GM21619 (cell line): ENCODE results near the gene IKZF5.

ENCODE experiments used
- ATAC-seq: cut with Tn5 transposase; IDR thresholded peaks from one replicate; pipeline ENCODE4 v1.9.1; 2021; ENCODE audit not compliant: unreplicated experiment

Gene IKZF5, protein sequence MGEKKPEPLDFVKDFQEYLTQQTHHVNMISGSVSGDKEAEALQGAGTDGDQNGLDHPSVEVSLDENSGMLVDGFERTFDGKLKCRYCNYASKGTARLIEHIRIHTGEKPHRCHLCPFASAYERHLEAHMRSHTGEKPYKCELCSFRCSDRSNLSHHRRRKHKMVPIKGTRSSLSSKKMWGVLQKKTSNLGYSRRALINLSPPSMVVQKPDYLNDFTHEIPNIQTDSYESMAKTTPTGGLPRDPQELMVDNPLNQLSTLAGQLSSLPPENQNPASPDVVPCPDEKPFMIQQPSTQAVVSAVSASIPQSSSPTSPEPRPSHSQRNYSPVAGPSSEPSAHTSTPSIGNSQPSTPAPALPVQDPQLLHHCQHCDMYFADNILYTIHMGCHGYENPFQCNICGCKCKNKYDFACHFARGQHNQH

DNA sequence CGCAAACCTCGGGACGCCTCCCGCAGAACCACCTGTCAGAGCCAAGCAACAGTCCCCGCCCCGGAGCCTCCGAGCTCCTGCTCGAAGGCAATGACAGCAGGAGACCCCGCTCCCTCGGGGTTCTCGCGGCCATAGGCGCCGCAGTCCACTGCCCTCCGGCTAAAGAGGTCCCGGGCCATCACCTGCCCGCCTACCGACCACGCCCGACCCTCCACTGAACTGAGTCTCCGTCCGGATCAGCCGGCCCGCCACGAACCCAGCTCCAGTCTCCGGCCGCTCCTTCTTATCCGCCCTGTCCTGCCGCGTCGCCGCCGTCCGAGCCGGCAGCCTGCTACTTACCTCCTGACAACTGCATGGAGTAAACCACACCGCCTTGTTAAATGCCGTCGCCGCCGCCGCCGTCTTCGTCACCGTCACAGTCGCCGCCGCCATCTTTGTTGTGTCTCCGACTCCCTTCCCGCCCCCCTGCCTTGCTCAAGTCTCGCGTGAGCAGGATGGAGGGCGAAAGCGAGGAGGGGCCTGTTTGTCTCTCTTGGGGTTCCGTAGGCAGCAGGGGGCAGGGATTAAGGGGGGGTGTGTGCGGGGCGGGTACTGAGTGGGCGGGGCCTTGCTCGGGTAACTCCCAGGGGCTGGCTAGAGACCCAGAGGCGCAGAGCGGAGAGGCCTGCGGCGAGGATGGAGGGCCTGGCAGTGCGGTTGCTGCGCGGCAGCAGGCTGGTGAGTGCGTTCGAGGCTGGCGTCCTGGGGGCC, at the start of gene IKZF5, which contains the start of gene ACADSB:
IKZF5 (minus strand) TSS at position 441 of the 750 bp plus-strand sequence. CDS start 10,170 bp downstream, outside the sequence.
ACADSB (plus strand) TSS at position 652 of the 750 bp plus-strand sequence; CDS start at position 676, 24 bp downstream.
- peak; percentile 84 for ATAC-seq

DNA sequence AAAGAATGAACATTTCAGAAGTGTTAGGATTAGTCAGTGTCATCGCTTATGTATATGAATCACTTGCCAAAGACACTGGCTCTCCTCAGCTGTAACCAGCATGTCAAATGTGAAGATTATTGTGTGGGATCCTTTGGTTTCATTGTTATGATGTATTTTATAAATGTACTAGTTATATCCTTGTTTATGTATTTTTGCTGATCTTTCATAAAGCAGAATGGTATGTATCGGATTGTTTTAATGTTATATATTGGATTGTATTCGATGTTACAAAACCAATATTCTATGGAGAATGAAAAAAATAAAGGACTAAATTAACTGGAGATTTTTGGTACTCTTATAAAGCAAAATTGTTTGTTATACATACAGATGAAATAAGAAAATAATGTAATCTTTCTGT, 49.4 kb upstream of the IKZF5 start:
- ATAC-seq = no peak

DNA sequence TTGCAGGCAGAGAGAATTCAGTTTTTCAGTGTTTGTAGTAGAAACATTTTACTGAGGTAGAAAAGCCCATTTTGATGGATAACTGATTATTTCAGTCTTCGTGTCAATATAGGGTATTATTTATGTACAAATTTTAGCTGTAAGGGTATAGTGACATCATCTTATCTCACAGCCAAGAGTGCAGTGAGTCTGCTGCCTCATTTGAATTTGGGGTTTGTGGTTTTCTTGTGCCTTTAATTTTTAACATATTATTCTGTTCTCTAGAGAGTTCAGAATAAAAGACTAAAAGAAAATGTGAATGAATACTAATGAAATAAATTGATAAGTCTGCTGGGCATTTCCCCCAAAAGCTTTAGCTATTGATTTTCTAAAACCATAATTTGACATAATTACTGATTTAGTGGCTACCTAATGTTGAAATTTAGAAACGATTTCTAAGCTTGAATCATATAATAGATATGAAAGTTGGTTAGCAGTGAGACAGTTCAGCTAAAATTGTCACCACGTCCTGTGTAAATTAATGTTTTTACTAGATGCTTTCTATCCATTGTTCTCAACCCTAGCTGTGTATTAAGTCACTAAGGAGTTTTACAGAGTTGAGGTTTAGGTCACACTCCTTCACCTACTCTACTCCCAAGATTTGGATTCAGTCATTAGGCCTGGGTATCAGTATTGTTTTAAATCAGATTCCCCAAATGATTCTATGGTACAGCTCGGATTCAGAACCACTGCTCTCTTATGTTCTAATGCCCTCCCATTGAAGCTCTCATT, 37.6 kb upstream of the IKZF5 start:
- ATAC-seq = peak; percentile 63

DNA sequence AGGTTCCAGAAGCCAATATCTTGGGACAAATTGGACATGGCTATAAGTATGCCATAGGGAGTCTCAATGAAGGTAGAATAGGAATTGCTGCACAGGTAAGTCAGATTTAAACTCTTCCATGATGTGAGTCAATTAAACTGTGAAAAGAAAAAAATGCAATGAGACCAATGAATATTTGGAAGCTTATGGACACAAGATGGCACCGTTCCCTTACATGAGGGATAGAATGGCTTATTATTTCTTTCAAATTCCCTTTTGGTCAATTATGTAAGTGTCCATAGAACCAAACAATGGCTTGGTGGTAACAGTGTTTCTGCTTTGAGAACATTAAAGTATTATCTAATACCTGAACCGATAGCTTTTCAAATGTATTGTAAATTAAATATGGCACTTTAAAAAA, 35.8 kb upstream of the IKZF5 start:
- ATAC-seq = no peak

DNA sequence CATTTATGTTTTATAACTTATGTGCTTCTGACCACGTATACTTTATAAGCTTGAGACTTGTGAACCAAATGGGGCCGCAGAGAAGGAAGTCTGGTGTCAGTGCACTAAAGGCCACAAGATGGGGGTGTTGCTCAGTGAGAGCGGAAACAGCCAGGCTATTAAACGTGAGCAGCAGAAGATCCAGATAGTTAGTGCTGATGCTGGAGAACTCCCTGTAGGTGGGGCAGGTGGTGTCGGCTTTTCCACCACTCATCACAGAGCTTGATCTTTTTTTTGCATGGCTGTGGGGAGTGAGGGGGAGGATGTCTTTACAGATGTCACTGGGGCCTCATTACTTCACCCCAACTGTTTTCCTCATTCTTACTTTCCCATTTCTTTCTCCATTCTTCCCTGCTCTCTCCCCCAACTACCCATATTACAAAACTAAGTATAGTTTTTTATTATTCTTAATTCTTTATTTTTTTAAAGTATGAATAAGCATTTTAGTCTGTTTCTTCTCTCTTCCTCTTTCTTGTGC, 34.9 kb upstream of the IKZF5 start:
- ATAC-seq = peak; percentile 67

DNA sequence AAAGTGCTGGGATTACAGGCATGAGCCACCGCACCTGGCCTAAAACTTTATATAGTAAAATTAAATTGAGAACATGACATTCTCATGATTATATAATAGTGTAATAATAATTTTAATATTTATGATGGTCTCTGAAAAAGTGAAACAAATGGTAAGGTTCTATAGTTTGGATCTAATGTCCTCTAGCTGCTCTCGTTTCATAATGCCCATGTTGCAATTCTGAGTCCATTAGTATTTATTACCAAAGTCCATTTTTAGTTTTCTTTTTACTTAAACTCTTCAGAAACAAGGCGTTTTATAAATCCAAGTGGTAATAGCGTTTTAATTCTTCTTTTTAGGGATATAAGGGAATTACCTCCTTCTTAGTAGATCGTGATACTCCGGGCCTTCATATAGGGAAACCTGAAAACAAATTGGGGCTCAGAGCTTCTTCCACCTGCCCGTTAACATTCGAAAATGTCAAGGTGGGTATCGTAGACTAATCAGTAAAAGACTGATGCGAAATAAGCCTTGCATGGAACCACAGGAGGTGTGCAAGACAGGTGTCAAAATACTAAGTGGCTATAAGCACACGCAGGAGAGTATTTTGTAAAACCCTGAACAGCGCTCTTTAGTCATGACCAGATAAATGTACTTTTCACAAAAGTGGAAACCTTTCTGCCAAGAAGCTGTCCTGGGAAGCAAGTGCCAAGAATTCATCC, 34.3 kb upstream of the IKZF5 start:
- no peak for ATAC-seq

DNA sequence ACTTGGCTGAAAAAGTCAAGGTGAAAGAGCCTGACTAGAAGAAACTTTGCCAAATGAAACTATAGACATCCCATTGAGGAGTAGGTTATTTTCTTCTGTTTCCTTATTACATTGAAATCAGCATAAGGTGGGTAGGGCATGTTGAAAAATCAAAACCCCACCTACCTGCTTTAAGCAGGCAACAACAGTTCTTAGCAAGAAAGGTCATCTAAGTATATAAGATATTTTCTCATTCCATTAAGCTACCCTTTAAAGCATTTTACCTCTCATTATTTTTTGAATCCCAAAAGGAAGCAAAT, 31.0 kb upstream of the IKZF5 start:
- no peak for ATAC-seq

DNA sequence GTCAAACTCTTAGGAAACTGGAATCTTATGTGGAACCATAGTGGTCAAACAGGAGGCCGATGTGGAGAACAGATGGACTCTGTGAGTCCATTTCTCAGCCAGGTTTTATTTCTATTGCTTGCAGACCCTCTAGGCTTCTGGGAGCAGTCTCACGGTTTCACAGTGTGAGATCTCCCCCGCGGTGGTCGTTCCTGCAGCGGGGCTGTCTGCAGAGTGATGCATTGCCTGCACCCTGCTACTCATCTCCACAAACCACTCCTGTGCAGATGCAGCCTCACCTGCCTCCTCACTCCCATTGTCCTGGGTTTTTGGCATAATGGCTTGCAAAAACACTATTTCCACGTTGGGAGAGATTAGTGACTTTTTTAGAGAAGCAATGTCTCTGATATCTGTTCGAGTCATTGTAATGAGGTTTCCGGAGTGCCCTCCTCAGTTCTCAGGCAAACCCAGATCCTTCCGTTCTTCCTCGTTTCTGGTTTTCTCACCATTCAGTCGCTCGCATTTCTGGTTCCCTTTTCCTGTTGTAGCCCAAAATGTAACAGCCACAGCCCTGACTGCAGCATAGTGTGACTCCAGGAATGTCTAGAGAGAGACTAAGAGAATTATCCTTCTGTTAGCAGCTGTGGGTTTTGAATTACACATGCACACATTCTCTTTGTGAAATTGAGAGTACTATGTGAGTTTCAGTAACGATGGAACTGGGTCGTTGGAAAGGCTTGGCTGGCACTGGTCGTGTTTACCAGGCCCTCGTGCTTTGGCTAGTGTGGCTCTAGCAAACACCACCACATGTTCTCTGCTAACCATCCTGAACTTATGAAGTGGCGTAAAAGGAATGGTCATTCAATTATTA, 30.4 kb upstream of the IKZF5 start:
- ATAC-seq = no peak

DNA sequence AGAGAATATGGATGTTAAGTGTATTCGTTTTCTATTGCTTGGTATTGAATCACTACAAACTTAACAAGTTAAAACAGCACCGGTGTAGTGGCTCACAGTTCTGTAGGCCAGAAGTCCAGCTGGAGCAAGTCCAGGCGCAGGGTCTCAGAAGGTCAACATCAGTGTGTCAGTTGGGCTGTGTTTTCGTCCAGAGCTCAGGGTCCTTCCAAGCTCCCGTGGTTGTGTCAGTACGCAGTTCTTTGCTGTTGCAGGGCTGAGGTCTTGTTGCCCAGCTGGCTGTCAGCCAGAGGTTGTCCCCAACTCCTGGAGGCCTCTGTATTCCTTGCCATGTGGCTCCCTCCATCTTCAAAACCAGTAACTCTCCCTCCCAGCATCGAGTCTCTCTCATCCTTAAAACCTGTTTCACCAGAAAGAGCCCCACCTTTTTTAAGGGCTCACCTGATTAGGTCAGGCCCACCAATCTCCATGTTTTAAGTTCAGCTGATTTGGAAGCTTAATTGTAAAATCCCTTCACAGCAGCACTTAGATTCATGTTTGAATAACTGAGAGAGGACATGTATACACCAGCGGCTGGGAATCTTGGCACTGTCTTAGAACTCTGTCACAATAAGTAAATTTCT, 27.0 kb upstream of the IKZF5 start:
- ATAC-seq = no peak

DNA sequence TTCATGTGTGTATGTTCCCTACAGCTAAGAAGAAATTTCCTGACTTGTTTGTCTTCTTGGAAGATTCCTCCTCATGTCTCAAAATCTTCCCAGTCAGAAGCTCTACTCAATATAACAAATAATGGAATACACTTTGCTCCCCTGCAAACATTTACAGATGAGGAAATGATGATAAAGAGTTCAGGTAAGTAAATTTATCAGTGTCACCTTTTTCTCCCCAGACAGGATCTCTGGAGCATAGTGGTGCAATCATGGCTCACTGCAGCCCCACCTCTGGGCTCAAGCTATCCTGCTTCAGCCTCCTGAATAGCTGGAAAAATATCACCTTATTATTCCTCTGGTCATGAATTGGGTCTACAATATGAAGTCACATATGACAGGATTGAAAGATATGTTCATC, 25.7 kb upstream of the IKZF5 start:
- no peak for ATAC-seq

DNA sequence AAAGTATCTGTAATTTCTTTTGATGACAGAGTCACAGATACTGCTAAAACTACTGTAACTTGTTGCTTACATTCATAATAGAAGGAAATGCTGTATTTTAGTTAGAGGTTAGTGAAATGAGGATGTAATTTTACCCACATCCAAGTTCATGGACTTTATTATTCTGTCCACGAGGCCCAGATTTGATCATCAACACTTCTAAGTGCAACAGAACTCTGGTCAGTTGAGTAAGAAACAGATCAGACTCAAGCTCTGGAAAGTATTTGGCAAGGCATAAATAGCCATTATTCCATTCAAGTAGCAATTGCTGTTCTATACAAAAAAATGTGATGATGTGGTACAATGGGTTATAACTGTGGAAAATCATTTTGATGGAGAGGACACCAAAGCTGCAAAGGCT, 22.5 kb upstream of the IKZF5 start:
- ATAC-seq = no peak

DNA sequence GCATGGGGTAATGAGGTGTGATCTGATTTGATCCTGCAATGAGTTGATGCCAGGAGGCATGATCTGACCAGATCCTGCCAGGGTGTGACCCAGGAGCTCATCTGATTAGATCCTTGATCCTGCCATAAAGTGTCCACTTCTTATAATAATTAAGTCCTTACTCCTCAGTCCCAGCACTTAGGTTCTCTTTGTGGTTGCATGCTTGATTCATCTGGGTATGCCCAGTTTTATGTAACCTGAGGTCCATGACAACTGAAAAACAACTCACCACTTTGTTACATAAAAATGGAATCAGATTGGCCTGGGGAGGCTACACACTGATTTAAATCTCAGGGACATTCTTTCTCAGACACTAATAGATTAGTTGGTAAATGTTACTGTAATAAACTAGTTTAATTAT, 19.3 kb upstream of the IKZF5 start:
- ATAC-seq = no peak

DNA sequence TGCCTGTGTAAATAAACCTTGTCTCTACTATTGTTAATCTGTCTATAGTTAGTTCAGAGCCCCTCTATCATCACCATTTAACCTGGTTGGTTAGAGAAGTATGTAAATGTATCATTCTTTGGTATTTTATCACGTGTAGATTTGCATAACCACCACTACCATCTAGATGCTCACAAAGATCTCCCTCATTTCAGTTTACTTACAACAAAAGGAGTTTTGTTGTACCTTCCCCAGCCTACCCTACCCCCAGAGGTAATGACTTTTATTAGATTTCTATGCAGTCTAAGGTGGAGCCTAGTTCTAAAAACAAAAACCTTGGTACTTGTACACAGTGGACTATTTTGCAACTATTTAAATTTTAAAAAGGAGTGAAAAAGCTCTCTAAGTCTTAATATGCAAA, 17.7 kb upstream of the IKZF5 start:
- ATAC-seq = no peak

DNA sequence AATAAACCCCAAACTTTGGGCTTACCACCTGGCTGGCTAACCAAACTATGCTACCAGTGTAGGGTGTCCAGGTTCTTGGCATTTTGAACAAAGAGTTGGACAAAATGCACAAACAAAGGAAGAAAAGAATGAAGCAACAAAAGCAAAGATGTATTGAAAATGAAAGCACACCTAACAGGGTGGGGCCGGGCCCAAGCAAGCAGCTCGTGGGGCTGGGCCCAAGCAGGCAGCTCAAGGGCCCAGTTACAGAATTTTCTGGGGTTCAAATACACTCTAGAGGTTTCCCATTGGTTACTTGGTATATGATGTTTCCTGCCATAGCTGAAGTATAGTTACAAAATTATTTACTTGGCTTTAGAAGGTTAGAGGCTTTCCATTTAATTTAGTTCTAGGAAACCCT, 15.9 kb upstream of the IKZF5 start:
- ATAC-seq = no peak

DNA sequence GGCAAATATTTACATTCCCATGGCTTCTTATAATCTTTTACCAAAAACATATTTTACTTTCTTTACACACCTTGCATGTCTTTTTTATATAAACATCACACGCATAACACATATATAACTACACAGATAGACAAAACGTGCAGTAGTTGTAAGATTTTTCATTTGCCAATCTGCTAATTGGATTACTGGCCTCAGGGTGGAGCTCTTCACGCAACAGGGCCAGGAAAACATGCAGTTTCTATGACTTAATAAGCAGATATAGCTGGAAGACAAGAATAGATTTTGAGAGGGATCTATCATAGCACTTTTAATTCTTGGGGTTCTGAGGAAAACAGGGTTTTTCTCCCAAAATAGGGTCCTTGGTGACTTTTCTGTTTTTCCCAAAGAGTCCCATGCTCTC, 12.9 kb upstream of the IKZF5 start:
- ATAC-seq = no peak

DNA sequence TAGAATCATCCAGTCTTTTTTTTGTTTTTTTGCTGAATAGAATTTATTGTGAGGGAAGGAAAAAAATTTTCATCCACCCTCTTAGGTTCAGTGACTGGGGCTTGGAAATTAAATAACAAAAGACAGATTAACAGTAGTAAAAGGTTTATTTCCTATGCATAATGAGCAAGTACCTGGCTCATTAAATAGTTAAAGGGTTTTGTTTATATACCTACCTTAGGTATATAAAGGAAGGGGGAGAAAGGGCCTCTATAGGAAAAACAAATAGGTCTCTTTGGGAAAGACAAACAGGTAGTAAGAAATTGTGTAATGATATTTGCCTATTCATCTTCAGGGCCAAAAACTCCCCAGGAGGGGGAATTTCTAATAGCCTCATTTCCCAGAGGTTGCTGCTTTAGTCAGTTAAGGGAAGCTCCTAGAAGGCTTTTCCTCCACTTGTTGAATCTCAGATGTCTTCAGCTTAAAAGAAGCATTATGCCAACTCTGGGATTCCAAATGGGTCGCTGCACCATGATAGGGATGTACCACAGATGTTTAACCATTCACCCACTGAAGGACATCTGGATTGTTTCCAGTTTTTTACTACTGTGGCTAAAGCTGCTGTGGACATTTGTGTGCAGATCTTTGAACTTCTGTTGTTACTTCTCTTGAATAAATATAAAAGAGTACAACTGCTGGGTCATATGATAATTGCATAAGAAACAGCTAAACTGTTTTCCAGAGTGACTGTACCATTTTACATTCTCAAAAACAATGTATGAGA, 11.5 kb upstream of the IKZF5 start:
- no peak for ATAC-seq

DNA sequence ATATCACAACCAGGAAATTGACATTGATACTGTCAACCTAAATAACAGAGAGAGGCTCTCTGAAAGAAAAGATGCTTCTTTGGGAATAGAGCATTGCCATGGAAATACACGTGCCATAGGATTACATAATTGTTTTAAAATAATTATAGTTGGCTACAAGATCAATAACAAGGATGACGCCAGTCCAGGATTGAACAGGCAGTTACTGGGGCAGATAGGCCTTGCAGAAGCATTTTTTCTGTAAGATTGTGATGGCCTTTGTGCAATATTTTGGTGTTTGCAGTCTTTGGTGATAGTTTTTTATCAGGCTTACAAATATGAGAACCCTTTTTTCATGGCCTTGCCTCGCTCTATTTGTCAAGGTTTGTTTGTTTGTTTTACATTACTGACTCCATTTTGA, 10.7 kb upstream of the IKZF5 start:
- ATAC-seq = no peak

DNA sequence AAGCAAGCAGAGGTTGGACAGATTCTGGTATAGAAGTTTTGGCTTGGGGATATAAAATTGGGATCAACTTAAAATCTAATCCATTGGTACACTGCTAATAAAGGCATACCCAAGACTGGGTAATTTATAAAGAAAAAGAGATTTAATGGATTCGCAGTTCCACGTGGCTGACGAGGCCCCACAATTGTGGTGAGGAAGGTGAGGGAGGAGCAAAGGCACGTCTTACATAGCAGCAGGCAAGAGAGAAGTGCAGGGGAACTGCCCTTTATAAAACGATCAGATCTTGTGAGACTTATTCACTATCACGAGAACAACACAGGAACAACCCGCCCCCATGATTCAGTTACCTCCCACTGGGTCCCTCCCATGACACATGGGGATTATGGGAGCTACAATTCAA, 9.9 kb upstream of the IKZF5 start:
- ATAC-seq = no peak
